Non-pigmented ciliary epithelial cell (primary cell): ENCODE results near the gene BST2.
A peak's percentile ranks its signal among the peaks of the same experiment; 100 is the strongest.

Experiments
- DNase-seq: peaks from one replicate; pipeline ENCODE4 v3.0.0-alpha.2; 2010; ENCODE audit warnings: low read depth

BST2 gene

DNA sequence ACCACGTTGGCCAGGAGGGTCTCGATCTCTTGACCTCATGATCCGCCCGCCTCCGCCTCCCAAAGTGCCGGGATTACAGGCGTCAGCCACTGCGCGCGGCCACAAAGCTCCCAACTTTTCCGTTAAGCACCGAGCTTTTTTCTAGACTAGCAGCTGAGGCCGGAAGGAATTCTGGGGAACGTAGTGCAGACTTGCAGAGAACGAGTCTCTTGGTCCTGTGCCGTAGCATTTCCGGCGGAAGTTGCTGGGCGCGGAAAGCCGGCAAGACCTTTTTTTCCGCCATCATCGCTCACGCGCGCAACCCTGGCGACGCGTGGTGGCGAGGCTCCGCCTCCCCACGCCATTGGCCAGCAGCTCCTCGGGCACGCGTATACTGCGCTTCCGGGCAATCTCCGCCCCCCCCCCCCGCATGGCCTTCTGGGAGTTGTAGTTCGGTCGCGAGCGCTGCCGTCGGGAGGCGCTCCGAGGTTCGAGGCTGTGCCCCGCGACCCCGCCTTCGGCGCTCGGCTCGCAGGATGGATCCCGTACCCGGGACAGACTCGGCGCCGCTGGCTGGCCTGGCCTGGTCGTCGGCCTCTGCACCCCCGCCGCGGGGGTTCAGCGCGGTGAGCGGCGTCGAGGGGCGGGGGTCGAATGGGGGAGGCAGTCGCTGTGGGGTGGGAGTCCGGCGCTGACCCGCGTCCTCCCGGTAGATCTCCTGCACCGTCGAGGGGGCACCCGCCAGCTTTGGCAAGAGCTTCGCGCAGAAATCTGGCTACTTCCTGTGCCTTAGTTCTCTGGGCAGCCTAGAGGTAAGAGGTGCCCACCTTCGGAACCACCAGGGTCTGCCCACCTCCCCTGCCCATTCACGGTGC, 14.4 kb upstream of the BST2 start, which contains the start of gene MVB12A:
TSS of gene MVB12A (plus strand) at position 427 of the 854 bp plus-strand sequence. CDS start at position 516, 89 bp downstream.
- DNase-seq = peak; percentile 96

DNA sequence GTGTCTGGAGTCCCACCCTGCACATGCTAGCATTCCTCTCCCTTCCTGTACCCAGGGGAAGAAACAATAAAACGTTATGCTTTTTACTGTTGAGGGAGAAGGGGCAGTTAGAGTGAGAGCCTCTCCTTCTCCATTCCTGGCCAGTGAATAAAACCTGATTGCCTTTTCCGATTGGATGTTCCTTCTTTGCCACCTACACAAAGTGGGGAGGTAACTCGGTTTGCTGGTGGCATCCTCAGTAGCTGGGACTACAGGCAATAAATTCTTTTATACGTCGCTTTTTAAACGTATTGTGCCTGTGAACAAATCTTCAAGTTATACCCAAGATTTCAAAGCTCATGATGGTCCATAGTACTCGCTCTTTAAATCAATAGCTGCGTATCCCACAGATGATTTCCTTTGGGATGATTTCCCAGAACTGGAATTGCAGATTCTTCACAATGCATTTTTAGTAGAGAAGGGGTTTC, 13.8 kb upstream of the BST2 start:
- DNase-seq = no peak

DNA sequence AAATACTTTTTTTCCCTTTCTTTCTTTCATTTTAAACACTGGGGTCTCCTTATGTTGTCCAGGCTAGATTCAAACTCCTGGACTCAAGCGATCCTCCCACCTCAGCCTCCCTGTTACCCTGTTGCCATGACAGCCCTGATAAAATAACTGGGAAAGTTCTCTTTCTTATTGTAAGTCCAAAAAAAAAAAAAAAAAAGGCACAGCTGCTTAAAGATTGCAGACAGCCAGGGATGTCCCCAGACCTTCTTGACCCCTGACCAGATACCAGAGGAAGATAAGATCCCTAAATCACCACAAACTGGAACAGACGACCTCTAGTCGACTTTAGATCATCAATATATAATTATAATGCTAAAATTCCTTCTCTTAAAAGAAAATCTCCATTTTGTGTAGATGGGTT, 13.3 kb upstream of the BST2 start:
- DNase-seq = no peak

DNA sequence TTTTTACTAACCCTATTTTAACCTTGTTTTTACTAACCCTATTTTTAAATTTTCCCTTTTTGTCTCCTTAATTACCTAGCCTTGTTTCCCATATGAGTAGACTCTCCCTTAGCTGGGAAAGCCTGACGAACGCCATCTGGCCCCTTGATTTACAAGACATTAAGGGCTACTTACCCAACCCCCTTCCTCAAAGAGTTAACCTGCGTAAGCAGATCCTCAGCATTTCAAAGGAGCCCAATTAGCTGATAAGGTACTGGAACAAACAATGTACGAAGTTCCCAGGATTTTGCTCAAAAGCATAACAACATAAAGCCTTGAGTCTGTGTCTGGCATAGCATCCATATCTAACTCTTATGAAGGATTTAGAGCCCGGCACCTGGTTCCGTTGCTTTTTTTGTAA, 9.7 kb upstream of the BST2 start:
- no peak for DNase-seq

DNA sequence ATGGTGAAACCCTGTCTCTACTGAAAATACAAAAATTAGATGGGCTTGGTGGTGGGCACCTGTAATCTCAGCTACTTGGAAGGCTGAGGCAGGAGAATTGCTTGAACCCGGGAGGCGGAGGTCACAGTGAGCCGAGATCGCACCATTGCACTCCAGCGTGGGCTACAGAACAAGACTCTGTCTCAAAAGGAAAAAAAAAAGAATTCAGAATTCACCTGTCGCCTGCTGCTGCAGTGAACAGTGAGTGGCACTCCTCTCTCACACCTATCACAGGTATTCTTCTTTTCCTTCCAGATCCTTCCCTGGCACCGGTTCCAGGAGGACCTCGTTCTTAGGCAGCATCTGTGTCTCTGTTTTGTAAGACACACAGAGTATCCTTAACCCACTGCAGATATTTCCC, 8.7 kb upstream of the BST2 start:
- DNase-seq = no peak

DNA sequence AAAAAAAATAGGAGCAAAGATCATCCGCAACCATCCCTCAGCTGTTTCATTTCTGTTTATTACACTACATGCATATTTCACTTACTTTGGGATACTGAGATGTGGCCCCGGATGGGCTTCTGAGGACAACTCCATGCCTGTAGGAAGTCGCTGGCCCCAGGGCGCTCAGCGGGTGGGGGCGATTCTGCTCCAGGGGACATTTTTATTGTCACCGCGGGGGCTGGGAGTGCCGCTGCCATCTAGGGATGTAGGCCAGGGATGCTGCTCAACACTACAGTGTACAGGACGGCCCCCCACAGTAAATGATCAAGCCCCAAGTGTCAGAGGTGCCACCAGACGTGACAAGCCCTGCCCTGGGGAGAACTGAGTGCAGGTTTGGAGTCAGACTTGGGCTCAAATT, 6.4 kb upstream of the BST2 start:
- DNase-seq = no peak

DNA sequence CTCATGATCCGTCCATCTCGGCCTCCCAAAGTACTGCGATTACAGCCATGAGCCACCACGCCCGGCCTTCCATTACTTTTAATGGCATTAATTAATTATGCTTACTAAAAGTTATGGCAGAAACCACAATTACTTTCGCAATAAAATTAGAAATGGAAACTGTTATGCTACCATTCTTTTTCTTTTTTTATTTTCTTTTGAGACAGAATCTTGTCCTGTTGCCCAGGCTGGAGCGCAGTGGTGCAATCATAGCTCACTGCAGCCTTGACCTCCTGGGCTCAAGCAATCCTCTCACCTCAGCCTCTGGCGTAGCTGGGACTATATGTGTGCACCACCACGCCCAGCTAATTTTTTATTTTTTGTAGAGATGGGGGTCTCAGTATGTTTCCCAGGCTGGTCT, 4.6 kb upstream of the BST2 start:
- DNase-seq = no peak

DNA sequence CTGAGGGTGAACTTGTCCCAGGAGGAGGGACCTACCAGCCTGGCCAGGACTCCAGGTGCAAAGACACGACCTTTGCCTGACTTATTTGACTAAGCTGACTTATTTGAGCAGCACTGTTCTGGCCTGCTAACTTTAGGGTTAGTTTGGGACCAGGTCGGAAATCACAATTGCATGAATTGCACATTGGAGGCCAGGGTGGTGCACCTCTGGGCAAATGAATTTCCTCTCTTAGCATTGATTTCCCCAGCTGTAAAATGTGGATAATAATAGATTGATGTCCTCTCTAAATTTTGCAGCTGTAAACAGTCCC, 1.4 kb upstream of the BST2 start:
- DNase-seq = no peak

DNA sequence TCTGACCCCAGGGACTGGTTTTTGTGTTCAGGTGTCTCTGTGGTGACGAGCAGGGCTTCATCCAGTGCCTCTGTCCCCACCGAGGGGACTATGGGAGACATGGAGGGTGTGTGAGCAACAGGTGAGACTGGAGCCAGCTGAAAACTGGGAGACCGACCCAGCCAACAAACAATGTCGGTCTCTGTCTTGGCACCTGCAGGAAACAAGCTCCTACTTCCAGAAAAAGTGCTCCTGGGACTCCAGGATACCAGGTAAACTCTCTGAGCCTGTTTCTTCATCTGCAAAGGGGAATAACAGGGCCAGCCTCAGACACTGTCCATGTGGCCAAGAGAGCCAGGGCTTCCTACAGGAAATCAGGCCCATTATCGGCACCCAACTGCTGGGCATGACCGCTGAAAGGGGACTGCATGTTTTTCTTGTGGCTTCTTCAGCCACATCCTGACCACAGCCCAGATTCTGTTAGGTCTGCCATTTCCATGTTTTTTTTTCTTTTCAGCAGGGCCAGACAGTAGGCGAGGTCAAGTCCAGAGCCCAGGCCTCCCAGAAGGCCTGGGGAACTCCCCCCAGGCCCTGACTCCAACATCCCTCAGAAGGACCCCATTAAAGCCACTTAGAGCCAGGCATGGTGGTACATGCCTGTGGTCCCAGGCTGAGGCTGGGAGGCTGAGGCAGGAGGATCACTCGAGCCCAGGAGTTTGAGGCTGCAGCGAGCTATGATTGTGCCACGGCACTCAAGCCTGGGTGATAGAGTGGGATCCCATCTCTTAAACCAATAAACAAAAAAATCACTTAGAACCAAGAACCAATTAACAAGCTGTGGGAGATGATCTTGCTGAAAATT, 836 bp upstream of the BST2 start:
- DNase-seq = peak; percentile 35

DNA sequence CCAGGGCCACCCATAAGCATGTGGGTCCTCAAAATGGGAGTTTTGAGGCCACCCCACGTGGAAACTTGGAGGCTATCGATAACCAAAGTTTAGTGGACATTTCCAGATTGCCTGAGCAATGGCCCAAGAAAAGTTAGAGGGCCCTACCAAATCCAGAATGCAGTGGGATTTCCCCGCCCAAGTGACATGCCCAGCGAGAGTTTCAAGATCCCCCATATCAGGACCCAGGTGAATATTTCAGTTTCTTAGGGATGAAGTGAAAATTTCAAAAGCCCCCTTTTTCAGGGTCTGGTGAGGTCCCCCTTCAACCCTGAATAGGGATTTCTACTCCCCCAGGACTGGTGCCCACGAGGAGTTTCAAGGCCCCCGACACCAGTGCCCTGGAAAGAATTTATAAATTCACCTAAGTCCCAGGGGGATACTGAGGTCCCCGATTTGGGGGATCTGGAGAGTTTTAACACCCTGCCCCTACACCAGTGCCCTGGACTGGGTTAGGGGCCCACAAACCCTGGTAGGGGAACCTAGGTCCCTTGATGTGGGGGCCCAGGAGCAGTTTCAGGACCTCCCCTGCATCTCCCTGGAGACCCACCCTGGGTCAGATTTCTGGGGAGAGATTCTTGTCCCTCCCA, 695 bp downstream of the BST2 start:
- no peak for DNase-seq

DNA sequence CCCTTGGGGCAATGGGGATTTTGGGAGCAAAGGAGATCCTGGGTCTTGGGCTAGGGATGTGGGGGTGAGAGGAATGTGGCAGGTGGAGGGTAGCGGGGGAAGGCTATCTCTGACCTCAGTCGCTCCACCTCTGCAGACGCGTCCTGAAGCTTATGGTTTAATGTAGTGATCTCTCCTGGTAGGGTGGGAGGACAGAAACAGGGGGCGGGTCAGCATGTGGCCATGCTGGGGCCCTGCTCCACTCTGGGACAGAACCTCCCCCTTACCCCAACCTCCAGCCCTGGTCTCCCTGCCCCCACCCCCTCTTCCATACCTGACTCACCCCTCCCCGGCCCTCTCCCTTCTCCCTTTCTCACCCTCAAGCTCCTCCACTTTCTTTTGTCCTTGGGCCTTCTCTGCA, 1.4 kb downstream of the BST2 start:
- no peak for DNase-seq

DNA sequence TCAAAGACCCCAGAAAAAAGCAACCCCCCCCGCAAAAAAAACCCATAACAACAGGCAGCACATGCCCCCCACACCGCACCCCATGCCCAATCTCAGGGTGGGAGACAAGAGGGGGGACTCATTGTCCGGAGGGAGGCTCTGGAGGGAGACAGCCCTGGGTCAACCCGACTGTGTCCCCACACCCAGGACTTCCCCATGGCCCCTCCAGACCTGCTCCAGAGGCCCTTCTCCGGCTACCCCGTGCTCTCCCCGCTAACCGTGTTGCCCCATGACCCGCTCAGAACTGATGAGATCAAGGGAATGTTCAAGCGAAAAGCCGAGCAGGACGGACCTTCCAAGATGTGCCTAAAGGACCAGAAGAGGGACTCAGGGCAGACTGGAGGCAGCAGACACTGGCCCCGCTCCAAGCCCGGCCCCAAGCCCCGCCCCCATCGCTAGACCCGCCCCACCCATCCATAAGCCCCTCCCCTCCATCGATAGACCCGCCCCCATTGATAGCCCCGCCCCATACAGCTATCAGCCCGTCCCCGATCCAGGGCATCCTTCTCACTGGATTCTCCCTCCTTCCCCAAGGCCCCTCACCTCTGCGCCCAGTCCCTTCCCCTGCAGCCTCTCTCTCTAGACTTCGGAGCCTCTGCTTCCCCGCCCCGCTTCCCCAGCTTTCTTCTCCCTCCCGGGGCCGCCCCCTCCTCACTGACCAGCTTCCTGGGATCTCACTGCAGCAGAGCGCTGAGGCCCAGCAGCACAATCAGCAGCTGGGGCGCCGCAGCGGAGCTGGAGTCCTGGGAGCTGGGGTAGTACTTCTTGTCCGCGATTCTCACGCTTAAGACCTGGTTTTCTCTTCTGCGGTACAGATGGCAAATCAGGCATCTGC, 2.2 kb downstream of the BST2 start:
- DNase-seq = no peak

DNA sequence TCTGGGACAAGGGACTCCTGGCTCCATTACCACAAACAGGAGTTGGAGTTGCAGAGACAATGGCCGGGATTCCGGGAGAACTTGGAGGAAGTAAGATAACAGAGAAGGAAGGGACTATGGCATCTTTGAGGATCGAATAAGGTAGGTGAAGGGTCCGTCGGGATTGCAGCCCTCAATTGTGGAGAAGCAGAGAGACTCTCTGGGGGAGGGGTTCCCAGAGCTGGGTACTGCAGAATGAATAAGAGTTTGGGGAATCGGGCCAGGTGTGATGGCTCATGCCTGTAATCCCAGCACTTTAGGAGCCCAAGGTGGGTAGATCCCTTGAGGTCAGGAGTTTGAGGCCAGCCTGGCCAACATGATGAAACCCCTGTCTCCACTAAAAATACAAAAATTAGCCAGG, 3.8 kb downstream of the BST2 start:
- no peak for DNase-seq

DNA sequence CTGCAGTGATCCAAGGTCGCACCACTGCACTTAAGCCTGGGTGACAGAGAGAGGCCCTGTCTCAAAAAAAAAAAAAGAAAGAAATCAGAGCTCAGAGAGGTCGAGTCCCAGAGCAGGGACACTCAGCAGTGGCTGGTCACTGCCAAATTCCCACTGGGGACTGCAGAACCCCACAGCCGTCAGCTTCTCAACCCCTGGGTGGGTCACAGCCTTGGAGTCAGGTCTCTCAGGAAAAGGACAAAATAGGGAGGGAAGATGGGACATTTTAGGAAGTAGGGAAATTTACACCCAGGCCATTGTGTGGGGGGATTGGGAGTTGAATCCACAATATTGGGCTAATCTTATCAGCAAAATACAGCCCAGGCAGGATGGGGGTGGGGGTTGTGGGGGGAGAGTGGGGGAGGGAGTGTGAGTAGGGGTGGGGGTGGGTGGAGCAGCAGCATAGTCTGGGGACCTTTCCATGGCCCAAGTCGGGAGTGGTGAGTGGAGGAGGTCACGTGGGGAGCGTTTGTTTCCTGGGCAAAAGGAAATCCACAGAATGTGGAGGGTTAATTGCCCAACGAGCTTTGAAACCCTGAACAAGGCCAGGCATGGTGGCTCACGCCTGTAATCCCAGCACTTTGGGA, 6.4 kb downstream of the BST2 start:
- no peak for DNase-seq

DNA sequence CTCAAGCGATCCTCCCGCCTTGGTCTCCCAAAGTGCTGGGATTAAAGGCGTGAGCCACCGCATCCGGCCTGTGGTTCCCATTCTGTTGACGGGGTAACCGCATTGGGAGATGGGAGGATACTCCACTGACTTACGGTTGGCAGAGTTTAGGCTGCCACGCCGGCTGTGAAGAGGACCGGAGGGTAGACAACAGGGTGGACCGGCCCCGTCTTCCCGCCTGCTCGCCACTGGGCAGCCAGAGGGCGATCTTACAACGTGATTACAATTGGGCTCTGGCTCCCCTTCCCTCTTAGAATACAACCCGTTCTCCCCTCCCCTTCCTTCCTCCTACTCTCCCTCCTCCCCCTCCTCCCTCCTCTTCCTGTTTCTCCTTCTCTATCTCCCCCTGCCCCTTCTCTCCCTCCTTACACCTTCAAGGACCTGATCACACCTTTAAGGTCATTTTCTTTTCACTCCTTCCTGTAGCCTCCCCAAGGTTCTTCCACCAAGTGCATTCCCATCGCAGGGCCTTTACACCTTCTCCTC, 10.5 kb downstream of the BST2 start:
- no peak for DNase-seq

DNA sequence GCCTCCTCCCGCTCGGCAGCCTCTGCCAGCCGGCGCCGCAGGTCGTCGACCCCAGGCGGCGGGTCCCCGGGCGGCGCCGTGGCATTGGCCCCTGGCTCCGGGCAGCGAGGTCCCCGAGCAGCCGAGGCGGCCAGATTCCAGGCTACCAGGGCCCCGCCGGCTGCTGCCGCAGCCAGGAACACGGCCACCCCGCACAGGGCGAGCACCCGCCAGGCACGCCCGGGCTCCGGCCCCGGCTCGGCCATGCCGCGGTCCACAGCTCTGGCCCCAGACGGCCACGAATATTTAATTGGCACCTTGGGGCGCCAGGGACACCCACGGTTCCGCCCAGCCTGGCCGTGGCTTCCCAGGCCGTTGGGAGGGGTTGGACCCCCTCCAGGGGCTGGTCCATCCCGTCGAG, 11.5 kb downstream of the BST2 start, which contains the start of gene CCDC194:
TSS of gene CCDC194 (minus strand) at position 283 of the 400 bp plus-strand sequence. CDS start at position 245, 38 bp downstream.
- DNase-seq = no peak

DNA sequence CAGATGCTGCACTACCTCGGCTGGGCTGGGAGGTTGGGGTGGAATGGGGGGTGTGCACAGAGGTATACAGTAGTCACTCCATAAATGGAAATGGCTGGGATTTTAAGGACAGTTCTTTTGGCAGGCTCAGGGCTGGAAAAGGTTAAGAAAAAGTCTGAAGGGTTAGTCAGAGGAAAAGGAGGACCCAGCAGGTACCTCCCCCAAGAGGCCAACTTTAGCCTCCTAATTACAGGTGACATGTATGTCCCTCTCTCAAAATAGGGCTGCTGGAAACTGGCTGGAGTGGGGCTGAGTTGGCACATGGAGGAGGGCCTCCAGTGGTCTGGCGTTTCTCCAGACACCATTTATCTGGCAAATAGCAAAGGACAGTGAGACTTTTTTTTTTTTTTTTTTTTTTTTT, 12.4 kb downstream of the BST2 start:
- DNase-seq = no peak

DNA sequence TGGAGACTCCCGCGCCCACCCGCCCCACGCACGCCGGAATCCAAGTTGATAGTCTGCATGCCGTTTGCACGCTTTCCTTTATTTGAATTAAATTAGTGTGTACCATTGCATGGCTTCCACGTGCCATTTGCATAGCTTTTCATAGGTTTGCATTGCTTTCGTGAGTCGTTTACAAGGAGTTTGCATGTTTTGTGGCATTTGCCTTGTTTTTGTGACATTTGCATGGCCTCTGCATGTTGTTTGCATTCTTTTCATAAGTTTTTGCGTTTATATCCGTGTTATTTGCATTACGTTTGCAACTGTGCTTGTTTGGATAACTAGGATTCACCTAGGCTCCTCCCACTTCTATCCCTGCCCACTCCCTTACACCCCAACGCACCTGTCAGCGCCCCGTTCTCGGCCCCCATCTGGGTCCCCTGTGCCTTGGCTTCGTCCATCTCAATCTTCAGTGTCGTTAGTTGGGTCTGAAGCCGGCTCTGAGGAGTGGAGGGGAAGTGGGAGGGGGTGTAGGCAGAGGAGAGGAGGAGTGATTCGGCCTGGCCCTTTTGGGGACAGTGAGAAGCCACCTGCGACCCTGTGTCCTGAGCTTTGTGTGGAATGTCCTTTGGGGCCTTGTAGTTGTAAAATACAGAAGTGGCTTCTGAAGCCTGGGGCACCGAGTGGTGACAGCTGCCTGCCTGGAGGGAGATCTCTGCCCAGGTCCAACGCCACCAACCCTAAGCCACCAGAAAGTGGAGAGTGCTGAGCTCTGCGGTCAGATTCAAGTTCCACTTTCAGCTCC, 13.9 kb downstream of the BST2 start:
- no peak for DNase-seq

DNA sequence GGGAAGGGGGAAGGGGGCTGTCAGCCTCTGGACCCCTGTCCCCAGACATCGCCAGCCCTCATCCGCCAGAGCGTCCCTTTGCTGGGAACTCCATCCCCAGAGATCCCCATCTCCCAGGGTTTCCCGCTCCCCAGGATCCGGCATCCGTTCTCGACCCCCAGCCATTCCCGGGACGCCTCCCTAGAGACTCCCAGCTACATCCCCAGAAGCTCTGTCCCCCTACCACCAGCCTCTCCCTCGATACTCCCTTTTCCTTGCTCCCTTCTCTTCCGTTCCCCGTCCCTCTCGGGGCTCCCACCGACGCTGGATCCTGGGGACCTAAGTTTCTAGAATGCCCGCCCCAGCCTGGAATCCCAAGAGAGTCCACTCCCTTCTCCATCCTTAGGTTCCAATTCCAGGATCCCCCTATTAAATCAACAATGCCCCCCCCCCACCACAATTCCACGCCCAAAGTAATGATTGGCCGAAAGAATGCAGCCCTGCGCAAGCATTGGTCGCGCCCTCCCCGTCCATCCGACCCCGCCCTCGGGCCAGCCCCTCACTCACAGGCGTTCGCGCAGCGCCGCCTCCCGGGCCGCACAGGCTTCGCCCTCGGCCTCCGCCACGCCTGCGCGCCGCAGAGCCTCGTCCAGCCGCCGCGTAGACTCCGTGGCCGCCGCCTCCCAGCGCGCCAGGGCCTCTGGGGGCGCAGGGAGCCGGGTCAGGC, 14.6 kb downstream of the BST2 start:
- peak; percentile 51 for DNase-seq
